Fibroblast of villous mesenchyme (primary cell): ENCODE data around the gene ADGRA1. TPM values are rescaled to one million over a fixed set of nuclear protein-coding genes. Genes with fewer than 3 reads are reported as not detected.

ENCODE experiments used
- DNase-seq: peaks from one replicate; pipeline ENCODE4 v3.0.0-alpha.2; 2010; ENCODE audit warnings: low read depth
- H3K4me3 ChIP-seq: 2 replicates; pipeline ENCODE4 v1.5.1; 2011; ENCODE audit warnings: low read depth, mild to moderate bottlenecking, low read length
- total RNA-seq: library from RNA; depleted of rRNA; stranded (reverse); fragments of >200 nt; gene quantifications from 2 replicates; pipeline ENCODE4 v1.2.3, GENCODE V29; 2012
- TF ChIP-seq, protein P1 (sequence below): IDR thresholded peaks from 2 replicates; pipeline ENCODE4 v1.5.1; 2012; ENCODE audit warnings: low read depth, mild to moderate bottlenecking, low read length; ENCODE audit not compliant: insufficient read depth

ADGRA1 gene
- total RNA-seq, 1 donor: not detected

GRCh38 chr10:133072196-133072595 is 15.5 kb upstream of the ADGRA1 start:
- TF ChIP-seq, protein P1, sequence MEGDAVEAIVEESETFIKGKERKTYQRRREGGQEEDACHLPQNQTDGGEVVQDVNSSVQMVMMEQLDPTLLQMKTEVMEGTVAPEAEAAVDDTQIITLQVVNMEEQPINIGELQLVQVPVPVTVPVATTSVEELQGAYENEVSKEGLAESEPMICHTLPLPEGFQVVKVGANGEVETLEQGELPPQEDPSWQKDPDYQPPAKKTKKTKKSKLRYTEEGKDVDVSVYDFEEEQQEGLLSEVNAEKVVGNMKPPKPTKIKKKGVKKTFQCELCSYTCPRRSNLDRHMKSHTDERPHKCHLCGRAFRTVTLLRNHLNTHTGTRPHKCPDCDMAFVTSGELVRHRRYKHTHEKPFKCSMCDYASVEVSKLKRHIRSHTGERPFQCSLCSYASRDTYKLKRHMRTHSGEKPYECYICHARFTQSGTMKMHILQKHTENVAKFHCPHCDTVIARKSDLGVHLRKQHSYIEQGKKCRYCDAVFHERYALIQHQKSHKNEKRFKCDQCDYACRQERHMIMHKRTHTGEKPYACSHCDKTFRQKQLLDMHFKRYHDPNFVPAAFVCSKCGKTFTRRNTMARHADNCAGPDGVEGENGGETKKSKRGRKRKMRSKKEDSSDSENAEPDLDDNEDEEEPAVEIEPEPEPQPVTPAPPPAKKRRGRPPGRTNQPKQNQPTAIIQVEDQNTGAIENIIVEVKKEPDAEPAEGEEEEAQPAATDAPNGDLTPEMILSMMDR: no peak
- DNase-seq: no peak
- no peak overlapping the region for H3K4me3 ChIP-seq

DNA sequence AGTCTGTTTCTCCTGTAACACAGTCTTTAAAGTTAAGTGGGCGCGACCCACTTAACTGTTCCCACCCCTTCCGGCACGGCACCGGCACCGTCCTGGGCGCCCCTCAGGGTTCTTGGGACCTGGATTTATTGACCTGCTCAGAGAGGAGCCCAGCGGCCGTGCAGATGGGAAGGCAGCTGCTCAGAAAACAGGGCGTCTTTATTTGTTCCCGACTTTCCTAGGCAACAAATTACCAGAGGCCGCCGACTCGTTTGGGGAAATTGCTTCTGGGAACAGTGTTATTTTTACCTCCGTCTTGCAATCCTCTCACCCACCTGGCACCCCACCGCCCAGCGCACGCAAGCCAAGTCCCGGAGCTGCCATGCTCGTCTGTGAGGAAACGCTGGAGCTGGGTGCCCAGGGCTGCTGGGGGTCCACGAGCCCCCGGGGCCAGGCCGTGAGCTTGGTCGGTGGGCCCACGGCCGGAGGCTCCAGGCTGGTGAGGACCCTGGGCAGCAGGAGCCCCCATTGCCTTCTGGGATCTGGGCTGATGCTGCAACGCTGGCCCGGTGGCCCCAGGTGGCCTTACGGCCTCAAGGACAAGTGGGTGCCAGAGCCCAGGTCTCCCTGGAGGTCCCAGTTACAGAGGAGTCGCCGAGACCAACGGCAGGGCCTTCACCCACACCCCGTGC is 14.9 kb upstream of the ADGRA1 start:
- TF ChIP-seq, protein P1: no peak
- no peak for DNase-seq
- H3K4me3 ChIP-seq: no peak overlapping the region

- TF ChIP-seq, protein P1: no peak
- DNase-seq: no peak
- H3K4me3 ChIP-seq: no peak overlapping the region
These were observed 12.2 kb upstream of the ADGRA1 start for GRCh38 chr10:133075346-133076137.

DNA sequence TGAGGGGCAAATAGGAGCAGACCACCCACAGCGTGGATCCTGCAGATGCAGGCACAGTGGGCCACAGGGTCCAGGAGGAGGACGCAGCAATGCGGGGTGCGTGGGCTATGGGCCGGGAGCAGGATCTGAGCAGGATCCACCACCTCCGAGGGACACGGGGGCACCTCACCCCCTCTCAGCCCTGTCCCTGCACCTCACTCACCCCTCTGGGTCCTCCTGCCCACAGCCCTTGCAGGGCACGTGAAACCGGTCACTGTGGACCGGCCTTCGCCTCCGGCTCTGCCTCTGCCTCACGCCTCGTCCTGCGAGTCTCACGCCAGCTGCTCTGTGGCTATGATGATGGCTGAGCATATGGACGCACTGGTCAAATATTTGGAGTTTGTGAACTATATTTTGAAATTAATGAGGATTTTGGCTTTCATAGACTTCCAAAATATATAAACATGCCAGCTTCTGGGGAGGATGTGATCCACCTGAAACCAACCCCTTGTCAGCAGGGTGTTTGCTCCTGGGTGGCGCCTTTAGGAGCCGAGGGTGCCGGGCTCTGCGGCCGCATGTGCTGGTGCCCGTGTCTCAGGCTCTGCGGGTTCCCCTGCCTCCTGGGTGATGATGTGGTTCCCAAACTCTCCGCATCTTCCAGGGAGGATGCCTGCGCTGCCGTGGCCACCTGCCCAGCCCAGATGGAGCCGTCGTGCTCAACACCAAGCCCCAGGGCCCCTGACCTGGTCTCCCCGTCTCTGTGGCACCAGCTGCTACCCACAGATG is 11.3 kb upstream of the ADGRA1 start:
- no peak for DNase-seq
- no peak overlapping the region for H3K4me3 ChIP-seq
- TF ChIP-seq, protein P1: no peak

DNA sequence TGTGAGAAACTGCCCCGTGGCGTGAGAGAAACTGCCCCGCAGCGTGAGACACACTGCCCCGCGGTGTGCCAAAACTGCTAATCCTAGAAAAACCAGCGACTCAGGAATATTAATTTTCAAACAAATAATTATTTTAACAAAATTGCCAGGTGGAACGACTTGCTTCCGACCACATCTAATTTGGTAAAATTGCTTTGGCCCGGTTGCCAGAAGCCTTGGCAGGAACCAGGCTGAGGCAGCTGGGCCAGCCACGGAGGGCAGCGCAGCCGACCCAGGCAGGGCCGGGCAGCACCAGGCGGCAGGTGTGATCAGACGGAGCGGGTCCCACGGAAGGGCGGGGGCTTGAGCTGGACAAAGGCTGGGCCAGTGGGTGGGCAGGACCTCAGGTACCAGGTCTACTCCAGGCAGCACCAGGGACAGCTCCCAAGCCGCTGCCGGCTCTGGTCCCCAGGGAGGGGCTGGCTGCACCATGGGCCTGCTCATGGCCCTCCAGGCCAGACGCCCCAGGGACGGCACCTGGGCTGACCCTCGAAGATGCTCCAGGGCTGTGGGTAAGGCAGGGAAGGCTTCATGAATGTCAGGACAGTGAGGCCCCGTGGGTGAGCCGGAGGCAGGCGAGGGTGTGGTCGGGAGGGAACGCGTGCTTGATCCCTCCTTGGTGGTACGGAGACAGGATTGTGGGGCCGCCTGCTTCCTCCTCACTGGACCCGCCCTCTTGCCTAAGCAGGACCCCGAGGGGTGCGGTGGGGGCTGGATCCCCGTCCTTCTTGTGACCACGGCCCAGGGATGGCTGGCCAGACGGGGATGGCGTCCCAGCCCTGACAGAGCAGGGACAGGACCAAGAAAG is 7.7 kb upstream of the ADGRA1 start:
- no peak overlapping the region for H3K4me3 ChIP-seq
- no peak for DNase-seq
- TF ChIP-seq, protein P1: no peak

- H3K4me3 ChIP-seq: no peak overlapping the region
- DNase-seq: no peak
- TF ChIP-seq, protein P1: no peak
These were observed 7.1 kb upstream of the ADGRA1 start for GRCh38 chr10:133080683-133081040.
